Measurements from ENCODE around the gene PPP4C. TPM values are rescaled to one million over a fixed set of nuclear protein-coding genes. Genes with fewer than 3 reads are reported as not detected.

PPP4C gene
- total RNA-seq, 1 experiment from 2014 or later: 93.2 TPM

DNA sequence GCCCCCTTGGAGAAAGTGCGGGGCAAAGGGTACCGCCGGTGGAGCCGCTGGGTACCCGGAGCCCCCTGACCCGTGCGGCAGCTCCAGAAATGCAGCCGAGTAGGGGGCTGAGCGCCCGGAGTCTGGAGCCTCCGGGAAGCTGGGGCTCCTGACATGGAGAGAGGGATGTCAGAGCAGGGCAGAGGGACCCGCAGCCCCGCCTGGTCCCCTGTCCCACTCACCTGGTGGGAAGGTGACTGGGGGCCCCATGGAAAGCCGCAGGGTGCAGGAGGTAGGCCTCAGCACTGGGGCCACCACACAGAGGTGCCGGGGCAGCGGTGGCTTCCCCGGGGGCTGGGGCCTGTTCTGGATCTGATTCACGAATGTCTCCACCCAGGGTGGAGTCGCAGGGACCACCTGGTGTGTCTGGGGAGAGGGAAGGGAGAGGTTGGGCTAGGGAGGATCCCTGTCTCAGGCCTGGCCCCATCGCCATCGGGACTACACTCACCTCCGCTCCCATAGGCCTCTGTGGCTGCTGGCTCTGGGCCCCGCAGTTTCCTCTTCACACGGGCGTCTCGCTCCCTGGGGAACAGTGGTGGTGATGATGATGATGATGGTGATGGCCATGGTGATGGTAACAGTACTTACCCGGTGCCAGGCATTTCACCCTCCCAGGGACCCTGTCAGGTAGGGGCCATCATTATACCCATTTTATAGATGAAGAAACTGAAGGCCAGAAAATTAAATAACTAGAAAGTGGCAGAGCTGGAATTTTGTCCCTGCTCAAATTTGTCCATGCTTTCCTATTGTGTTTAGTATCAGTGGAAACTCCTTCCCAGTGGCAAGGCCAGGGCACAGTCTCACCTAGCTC is 10.7 kb downstream of the PPP4C start:
- no peak for DNase-seq (ENCODE audit: unreplicated experiment)
- Mint-ChIP-seq H3K27me3 (ENCODE audit: insufficient read depth, unreplicated experiment) (no peaks in the 10 kb centered on the region), H3K27ac (ENCODE audit: low read depth, unreplicated experiment) (no peak overlapping the region), H3K4me1 (ENCODE audit: insufficient read depth, unreplicated experiment) (peaks cover 11% of the 10 kb centered on the region), H3K36me3 (ENCODE audit: insufficient read depth, unreplicated experiment) (peaks cover 32% of the 10 kb centered on the region), H3K9me3 (ENCODE audit: unreplicated experiment) (no peaks in the 10 kb centered on the region), H3K4me3 (ENCODE audit: unreplicated experiment) (no peak overlapping the region)
- ChIA-PET POLR2A (interaction anchor here (0.6 to 1.7 kb wide), 2 partner anchors 11 to 113 kb away, joined by 4 to 6 read pairs; partner anchors contain the start of gene PPP4C), CTCF (interaction anchor here (1.0 kb wide), 1 partner anchor 52 kb away, joined by 4 read pairs; no protein-coding TSS in a partner anchor)
- intact Hi-C loops (cut with micrococcal nuclease): no loop called here
- TF ChIP-seq, protein P1, sequence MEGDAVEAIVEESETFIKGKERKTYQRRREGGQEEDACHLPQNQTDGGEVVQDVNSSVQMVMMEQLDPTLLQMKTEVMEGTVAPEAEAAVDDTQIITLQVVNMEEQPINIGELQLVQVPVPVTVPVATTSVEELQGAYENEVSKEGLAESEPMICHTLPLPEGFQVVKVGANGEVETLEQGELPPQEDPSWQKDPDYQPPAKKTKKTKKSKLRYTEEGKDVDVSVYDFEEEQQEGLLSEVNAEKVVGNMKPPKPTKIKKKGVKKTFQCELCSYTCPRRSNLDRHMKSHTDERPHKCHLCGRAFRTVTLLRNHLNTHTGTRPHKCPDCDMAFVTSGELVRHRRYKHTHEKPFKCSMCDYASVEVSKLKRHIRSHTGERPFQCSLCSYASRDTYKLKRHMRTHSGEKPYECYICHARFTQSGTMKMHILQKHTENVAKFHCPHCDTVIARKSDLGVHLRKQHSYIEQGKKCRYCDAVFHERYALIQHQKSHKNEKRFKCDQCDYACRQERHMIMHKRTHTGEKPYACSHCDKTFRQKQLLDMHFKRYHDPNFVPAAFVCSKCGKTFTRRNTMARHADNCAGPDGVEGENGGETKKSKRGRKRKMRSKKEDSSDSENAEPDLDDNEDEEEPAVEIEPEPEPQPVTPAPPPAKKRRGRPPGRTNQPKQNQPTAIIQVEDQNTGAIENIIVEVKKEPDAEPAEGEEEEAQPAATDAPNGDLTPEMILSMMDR (IDR thresholded peaks at IDR 0.05; ENCODE audit: unreplicated experiment): no peak
- no TSS peak for BruUV-seq (replicated peaks)

DNA sequence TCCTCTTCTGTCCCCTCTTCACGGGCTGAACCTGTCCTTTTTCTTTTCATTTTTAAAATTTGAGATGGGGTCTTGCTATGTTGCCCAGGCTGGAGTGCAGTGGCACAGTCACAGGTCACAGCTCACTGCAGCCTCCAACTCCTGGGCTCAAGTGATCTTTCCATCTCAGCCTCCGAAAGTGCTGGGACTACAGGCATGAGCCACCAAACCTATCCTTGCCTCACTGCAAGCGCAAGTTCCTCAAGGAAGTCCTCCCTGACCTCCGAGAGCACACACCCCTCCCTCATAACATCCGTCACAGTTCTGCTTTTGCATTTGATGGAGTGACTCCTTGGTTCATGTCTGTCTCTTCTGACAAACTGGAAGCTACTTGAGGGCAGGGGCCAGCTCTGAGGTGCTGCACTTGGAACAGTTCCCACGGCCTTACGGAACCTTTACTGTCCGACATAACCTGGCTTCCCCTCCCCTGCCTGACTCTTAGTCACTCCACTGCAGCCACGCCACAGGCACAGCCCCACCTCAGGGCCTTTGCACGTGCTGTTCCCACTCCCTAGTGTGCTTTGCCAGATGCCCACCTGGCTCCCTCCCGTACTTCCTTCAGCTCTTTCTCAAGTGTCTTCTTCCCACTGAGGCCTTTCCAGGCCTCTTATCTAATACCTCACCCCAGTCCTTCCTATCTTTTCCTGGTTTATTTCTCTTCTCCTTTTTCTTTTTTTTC is 11.5 kb downstream of the PPP4C start:
- TF ChIP-seq, protein P1 (IDR thresholded peaks at IDR 0.05; ENCODE audit: unreplicated experiment): no peak
- Mint-ChIP-seq H3K4me3 (ENCODE audit: unreplicated experiment) (no peak overlapping the region), H3K36me3 (ENCODE audit: insufficient read depth, unreplicated experiment) (peaks cover 24% of the 10 kb centered on the region), H3K4me1 (ENCODE audit: insufficient read depth, unreplicated experiment) (peaks cover 19% of the 10 kb centered on the region), H3K27me3 (ENCODE audit: insufficient read depth, unreplicated experiment) (no peaks in the 10 kb centered on the region), H3K9me3 (ENCODE audit: unreplicated experiment) (no peaks in the 10 kb centered on the region), H3K27ac (ENCODE audit: low read depth, unreplicated experiment) (no peak overlapping the region)
- BruUV-seq (replicated peaks): no TSS peak
- ChIA-PET POLR2A (interaction anchor here (0.9 to 1.6 kb wide), 2 partner anchors 9 to 12 kb away, joined by 3 to 4 read pairs; no protein-coding TSS in a partner anchor), CTCF (interaction anchor here (0.7 to 1.0 kb wide), 3 partner anchors 53 to 411 kb away, joined by 3 to 4 read pairs (median 3); no protein-coding TSS in a partner anchor)
- DNase-seq (ENCODE audit: unreplicated experiment): no peak
- intact Hi-C loops (cut with micrococcal nuclease): no loop called here

DNA sequence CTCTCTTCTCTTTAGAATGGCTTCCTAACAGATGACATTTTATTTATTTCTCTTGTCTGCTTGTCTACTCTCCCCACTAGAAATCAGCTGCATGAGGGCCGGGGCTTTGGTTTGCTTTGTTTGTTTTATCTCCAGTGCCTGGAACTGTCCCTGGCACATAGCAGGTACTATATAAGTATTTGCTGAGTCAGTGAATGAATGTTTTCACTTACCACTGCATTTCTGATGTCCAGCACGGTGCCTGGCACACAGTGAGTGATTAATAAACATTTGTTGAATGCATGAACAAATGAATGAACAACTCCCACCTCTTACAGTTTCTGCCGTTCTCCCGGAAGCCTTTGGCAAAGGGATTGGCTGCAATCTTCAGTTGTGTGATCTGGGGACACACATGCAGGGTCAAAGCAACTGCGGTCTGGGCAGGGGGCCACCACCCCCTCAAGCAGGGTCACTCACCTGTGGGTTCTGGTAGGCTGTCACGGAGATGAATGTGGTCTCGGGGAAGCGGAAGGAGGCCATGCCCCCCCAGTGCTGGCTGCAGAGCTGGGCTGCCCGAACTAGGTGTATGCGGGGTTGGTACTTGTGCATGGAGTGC is 12.5 kb downstream of the PPP4C start:
- intact Hi-C loops (cut with micrococcal nuclease): no loop called here
- Mint-ChIP-seq H3K27ac (ENCODE audit: low read depth, unreplicated experiment) (no peak overlapping the region), H3K27me3 (ENCODE audit: insufficient read depth, unreplicated experiment) (no peaks in the 10 kb centered on the region), H3K36me3 (ENCODE audit: insufficient read depth, unreplicated experiment) (peaks cover 14% of the 10 kb centered on the region), H3K9me3 (ENCODE audit: unreplicated experiment) (no peaks in the 10 kb centered on the region), H3K4me3 (ENCODE audit: unreplicated experiment) (no peak overlapping the region), H3K4me1 (ENCODE audit: insufficient read depth, unreplicated experiment) (peaks cover 25% of the 10 kb centered on the region)
- ChIA-PET CTCF (no interaction called here), POLR2A (interaction anchor here (0.9 to 1.6 kb wide), 2 partner anchors 10 to 13 kb away, joined by 3 to 4 read pairs; no protein-coding TSS in a partner anchor)
- TF ChIP-seq, protein P1 (IDR thresholded peaks at IDR 0.05; ENCODE audit: unreplicated experiment): no peak
- DNase-seq (ENCODE audit: unreplicated experiment): no peak
- no TSS peak for BruUV-seq (replicated peaks)

Data from MCF 10A (cell line).